IPS DF 19.7 (cell line): Measurements from ENCODE around the gene NPY.
A peak's percentile ranks its signal among the peaks of the same experiment; 100 is the strongest.
"Not testable (repeated sequence)": the region's sequence is repeated elsewhere in the genome, so short reads cannot be mapped to it uniquely, and the experiment has no call there.

Experiments used
- DNase-seq: peaks from one replicate; pipeline ENCODE4 v3.0.0-alpha.2; 2013; ENCODE audit warnings: low read depth, low spot score

NPY gene

GRCh38 chr7:24283897-24284698 is at the start of gene NPY:
NPY (plus strand) TSS chr7:24284190; CDS start chr7:24285241, 1,051 bp downstream.
- DNase-seq = no peak

GRCh38 chr7:24239260-24239659 is 44.7 kb upstream of the NPY start:
- DNase-seq = no peak

- no peak for DNase-seq
Observed at GRCh38 chr7:24241206-24241605, 42.8 kb upstream of the NPY start.

- DNase-seq = no peak
Observed at GRCh38 chr7:24244554-24244953, 39.4 kb upstream of the NPY start.

GRCh38 chr7:24245362-24245761 is 38.6 kb upstream of the NPY start:
- no peak for DNase-seq

- DNase-seq = no peak
Observed at GRCh38 chr7:24249266-24249665, 34.7 kb upstream of the NPY start.

GRCh38 chr7:24251568-24251967 is 32.4 kb upstream of the NPY start:
- no peak for DNase-seq

GRCh38 chr7:24255139-24255538 is 28.9 kb upstream of the NPY start:
- no peak for DNase-seq

- not testable (repeated sequence) for DNase-seq
Observed at GRCh38 chr7:24258324-24258723, 25.7 kb upstream of the NPY start.

- DNase-seq = no peak
Observed at GRCh38 chr7:24271938-24272337, 12.1 kb upstream of the NPY start.

GRCh38 chr7:24279512-24279911 is 4.5 kb upstream of the NPY start:
- no peak for DNase-seq

- no peak for DNase-seq
Observed at GRCh38 chr7:24283554-24283896, 465 bp upstream of the NPY start.

GRCh38 chr7:24284699-24285506 is 913 bp downstream of the NPY start:
- DNase-seq = no peak

GRCh38 chr7:24290004-24290641 is 6.1 kb downstream of the NPY start:
- DNase-seq = peak; percentile 73

- no peak for DNase-seq
Observed at GRCh38 chr7:24291271-24291670, 7.3 kb downstream of the NPY start.

- no peak for DNase-seq
Observed at GRCh38 chr7:24297362-24297761, 13.4 kb downstream of the NPY start.

- DNase-seq = no peak
Observed at GRCh38 chr7:24298696-24299095, 14.7 kb downstream of the NPY start.

- no peak for DNase-seq
Observed at GRCh38 chr7:24299192-24299591, 15.2 kb downstream of the NPY start.

- no peak for DNase-seq
Observed at GRCh38 chr7:24301703-24302102, 17.7 kb downstream of the NPY start.

GRCh38 chr7:24304494-24305095 is 20.6 kb downstream of the NPY start:
- DNase-seq = no peak

- no peak for DNase-seq
Observed at GRCh38 chr7:24307326-24307725, 23.3 kb downstream of the NPY start.

GRCh38 chr7:24312588-24312987 is 28.6 kb downstream of the NPY start:
- DNase-seq = no peak
